Caco-2 (cell line): ENCODE data around the gene KCND3. TPM values are rescaled to one million over a fixed set of nuclear protein-coding genes. Genes with fewer than 3 reads are reported as not detected.

ENCODE experiments used
- BruUV-seq: library from RNA; stranded (reverse); fragments of 400-500 nt; replicated peaks from 2 replicates; lab custom pipeline; 2021; lab: Mats Ljungman, UMichigan
- CTCF ChIA-PET: fragments of 300-600 bp; sonication (Branson Sonifier 250); formaldehyde crosslinking; loops from one replicate; lab custom pipeline; 2022; ENCODE audit warnings: antibody characterized with exemption; lab: Charles Lee
- POLR2A ChIA-PET: fragments of 300-600 bp; sonication (Branson Sonifier 250); formaldehyde crosslinking; loops from one replicate; lab custom pipeline; 2022; ENCODE audit warnings: antibody characterized with exemption; lab: Charles Lee
- DNase-seq, 2 experiments: peaks; one replicate each; pipeline versions ENCODE4 v3.0.0 to v3.0.0-alpha.2; 2020 to 2022
- H3K27me3 ChIP-seq: replicated peaks from 2 replicates; pipeline ENCODE4 v1.6.0; 2011; ENCODE audit warnings: low read length; ENCODE audit not compliant: control insufficient read depth, insufficient read depth
- H3K36me3 ChIP-seq: 2 replicates; pipeline ENCODE4 v1.5.1; 2011; ENCODE audit warnings: low read length; ENCODE audit not compliant: control insufficient read depth, insufficient read depth
- H3K4me1 ChIP-seq: fragments of 250-450 bp; sonication (Bioruptor Pico); 2 replicates; pipeline ENCODE4 v1.5.1; 2020; ENCODE audit warnings: mild to moderate bottlenecking
- H3K4me3 ChIP-seq: 2 replicates; pipeline ENCODE4 v1.5.1; 2011; ENCODE audit warnings: low read depth, mild to moderate bottlenecking, control low read depth, low read length
- H3K9me3 ChIP-seq: fragments of 250-450 bp; sonication (Bioruptor Pico); 2 replicates; pipeline ENCODE4 v1.5.1; 2020; ENCODE audit warnings: mild to moderate bottlenecking, moderate library complexity
- H3K27ac Mint-ChIP-seq: one replicate; pipeline ENCODE4 v1.8.0; 2022; ENCODE audit warnings: mixed read lengths; ENCODE audit not compliant: unreplicated experiment
- H3K27me3 Mint-ChIP-seq: one replicate; pipeline ENCODE4 v1.8.0; 2022; ENCODE audit warnings: mixed read lengths; ENCODE audit not compliant: insufficient read depth, unreplicated experiment
- H3K36me3 Mint-ChIP-seq: one replicate; pipeline ENCODE4 v1.8.0; 2022; ENCODE audit warnings: mild to moderate bottlenecking, mixed read lengths; ENCODE audit not compliant: insufficient read depth, unreplicated experiment
- H3K4me1 Mint-ChIP-seq: one replicate; pipeline ENCODE4 v1.8.0; 2022; ENCODE audit warnings: low read depth, mixed read lengths; ENCODE audit not compliant: unreplicated experiment
- H3K4me3 Mint-ChIP-seq: one replicate; pipeline ENCODE4 v1.8.0; 2022; ENCODE audit warnings: mild to moderate bottlenecking, moderate library complexity, mixed read lengths; ENCODE audit not compliant: unreplicated experiment
- H3K9me3 Mint-ChIP-seq: one replicate; pipeline ENCODE4 v1.8.0; 2022; ENCODE audit warnings: mixed read lengths; ENCODE audit not compliant: unreplicated experiment
- intact Hi-C: fragments of 100-400 bp; cut with micrococcal nuclease; formaldehyde crosslinking; loops from one replicate; pipeline ENCODE4 v1.10.0; 2022; ENCODE audit not compliant: unreplicated experiment
- total RNA-seq: library from RNA; stranded (reverse); gene quantifications from 2 replicates; pipeline ENCODE4 v1.2.3, GENCODE V29; 2022
- TF ChIP-seq, protein P1 (sequence below), 2 experiments: fragments of 200-600 bp in 1 of 2; IDR thresholded peaks; 1 replicate in 1 of 2; 2 replicates in 1 of 2; pipeline versions ENCODE4 v1.5.1 to v1.8.0; 2011 to 2022; ENCODE audit warnings: antibody characterized with exemption in 1 of 2, control low read depth in 1 of 2, inconsistent platforms in 1 of 2, low read depth in 1 of 2, low read length in 1 of 2, mild to moderate bottlenecking in 1 of 2, moderate library complexity in 1 of 2; ENCODE audit not compliant: insufficient read depth in 1 of 2, severe bottlenecking in 1 of 2, unreplicated experiment in 1 of 2

KCND3 gene
- total RNA-seq, 1 experiment from 2014 or later, result 5.1 TPM

DNA sequence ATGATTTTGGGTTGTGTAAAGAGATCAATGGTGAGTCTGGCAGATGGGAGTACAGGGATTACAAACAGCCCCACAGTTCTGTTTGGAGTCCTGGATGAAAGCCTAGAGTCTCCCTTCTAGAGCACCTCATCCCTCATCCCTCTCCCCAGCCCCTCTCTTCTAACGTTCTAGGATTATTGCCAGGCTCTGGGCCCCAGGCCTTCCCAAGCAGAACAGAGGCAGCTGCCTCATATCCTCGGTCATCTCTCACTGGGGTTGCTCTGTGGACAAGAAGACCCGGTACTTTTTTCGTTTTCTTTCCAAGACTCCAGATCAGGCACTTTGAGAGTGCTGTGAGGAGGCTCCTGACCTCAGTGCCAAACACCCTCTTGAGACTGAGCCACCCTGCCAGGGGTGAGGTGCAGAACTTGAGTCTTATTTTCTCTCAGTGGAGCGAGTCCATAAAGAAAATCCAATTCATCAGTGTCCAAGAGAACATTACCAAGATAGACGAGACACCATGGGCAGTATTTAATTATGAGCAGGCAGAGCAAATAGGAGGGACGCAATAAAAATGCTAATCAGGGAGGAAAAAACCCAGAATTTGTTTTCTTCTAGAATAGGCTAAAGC, 17.1 kb upstream of the KCND3 start:
- CTCF ChIA-PET, result interaction anchor here (0.5 kb wide), 1 partner anchor 1449 kb away, joined by 4 read pairs; no protein-coding TSS in a partner anchor
- intact Hi-C loops, result no loop called here
- no peak overlapping the region for H3K27ac Mint-ChIP-seq
- H3K4me3 Mint-ChIP-seq, result no peak overlapping the region
- H3K4me1 ChIP-seq, result no peaks in the 10 kb centered on the region
- no peaks in the 10 kb centered on the region for H3K36me3 ChIP-seq
- H3K4me1 Mint-ChIP-seq, result no peaks in the 10 kb centered on the region
- H3K4me3 ChIP-seq, result no peak overlapping the region
- H3K27me3 Mint-ChIP-seq, result peaks cover 25% of the 10 kb centered on the region
- no peak for DNase-seq
- POLR2A ChIA-PET, result no interaction called here
- H3K9me3 ChIP-seq, result no peaks in the 10 kb centered on the region
- H3K9me3 Mint-ChIP-seq, result no peaks in the 10 kb centered on the region
- H3K36me3 Mint-ChIP-seq, result no peaks in the 10 kb centered on the region
- TF ChIP-seq, protein P1, sequence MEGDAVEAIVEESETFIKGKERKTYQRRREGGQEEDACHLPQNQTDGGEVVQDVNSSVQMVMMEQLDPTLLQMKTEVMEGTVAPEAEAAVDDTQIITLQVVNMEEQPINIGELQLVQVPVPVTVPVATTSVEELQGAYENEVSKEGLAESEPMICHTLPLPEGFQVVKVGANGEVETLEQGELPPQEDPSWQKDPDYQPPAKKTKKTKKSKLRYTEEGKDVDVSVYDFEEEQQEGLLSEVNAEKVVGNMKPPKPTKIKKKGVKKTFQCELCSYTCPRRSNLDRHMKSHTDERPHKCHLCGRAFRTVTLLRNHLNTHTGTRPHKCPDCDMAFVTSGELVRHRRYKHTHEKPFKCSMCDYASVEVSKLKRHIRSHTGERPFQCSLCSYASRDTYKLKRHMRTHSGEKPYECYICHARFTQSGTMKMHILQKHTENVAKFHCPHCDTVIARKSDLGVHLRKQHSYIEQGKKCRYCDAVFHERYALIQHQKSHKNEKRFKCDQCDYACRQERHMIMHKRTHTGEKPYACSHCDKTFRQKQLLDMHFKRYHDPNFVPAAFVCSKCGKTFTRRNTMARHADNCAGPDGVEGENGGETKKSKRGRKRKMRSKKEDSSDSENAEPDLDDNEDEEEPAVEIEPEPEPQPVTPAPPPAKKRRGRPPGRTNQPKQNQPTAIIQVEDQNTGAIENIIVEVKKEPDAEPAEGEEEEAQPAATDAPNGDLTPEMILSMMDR (IDR thresholded peaks at IDR 0.05; ENCODE audit: insufficient read depth in 1 of 2, low read depth in 1 of 2, low read length in 1 of 2, severe bottlenecking in 1 of 2, unreplicated experiment in 1 of 2), result no peak
- BruUV-seq, result no TSS peak
- H3K27me3 ChIP-seq, result no peaks in the 10 kb centered on the region

DNA sequence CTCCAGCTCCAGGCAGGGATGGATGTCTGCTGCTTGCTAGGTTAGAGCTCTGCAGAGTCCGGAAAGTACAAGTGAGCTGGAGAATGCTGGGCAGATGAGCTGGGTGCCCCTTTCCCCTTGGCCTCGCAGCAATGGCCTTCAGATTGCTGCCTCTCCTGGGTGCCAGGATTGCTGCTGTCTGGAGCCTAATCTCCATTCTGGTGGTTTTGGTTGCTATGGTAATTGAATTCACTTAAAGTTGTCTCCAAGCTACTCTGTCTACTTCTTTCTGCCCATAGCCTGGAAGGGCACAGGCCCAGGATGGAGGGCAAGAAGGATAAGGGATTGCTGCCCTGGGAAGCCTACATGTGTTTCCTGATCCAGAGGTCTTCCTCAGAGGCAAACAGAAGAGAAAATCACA, 14.6 kb upstream of the KCND3 start:
- no peaks in the 10 kb centered on the region for H3K4me1 Mint-ChIP-seq
- H3K4me3 ChIP-seq, result no peak overlapping the region
- no peak overlapping the region for H3K27ac Mint-ChIP-seq
- no peaks in the 10 kb centered on the region for H3K4me1 ChIP-seq
- H3K4me3 Mint-ChIP-seq, result no peak overlapping the region
- no peak for DNase-seq
- no peaks in the 10 kb centered on the region for H3K9me3 ChIP-seq
- H3K27me3 ChIP-seq, result 0 out of 2 replicates have a peak, but pooled peaks cover 1% of the 10 kb centered on the region
- no peaks in the 10 kb centered on the region for H3K9me3 Mint-ChIP-seq
- TF ChIP-seq, protein P1 (IDR thresholded peaks at IDR 0.05; ENCODE audit: insufficient read depth in 1 of 2, low read depth in 1 of 2, low read length in 1 of 2, severe bottlenecking in 1 of 2, unreplicated experiment in 1 of 2), result no peak
- ChIA-PET CTCF (no interaction called here), POLR2A (no interaction called here)
- no peaks in the 10 kb centered on the region for H3K36me3 Mint-ChIP-seq
- no TSS peak for BruUV-seq
- intact Hi-C loops, result no loop called here
- H3K27me3 Mint-ChIP-seq, result peaks cover 32% of the 10 kb centered on the region
- H3K36me3 ChIP-seq, result no peaks in the 10 kb centered on the region

DNA sequence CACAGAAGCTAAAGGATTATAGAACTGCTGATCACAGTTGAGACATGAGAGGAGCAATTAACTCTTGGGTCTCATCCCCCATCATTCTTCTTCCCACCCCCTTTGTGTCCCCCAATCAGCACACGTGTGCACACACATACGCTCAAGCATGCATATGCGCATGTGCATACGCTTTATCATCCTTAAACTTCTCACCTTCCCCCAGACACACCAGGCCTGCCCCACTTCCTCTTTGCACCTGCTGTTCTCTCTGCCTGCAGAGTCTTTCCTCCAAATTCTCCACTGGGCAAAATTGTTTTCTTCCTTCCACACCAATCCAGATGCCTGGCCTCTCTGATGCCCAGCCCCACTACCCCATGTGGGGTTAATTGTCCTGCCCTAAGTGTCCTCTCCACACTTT, 13.0 kb upstream of the KCND3 start:
- H3K4me3 ChIP-seq, result no peak overlapping the region
- Mint-ChIP-seq H3K36me3 (no peaks in the 10 kb centered on the region), H3K4me3 (no peak overlapping the region), H3K4me1 (no peaks in the 10 kb centered on the region), H3K9me3 (no peaks in the 10 kb centered on the region), H3K27me3 (peaks cover 31% of the 10 kb centered on the region), H3K27ac (no peak overlapping the region)
- no peak for DNase-seq
- H3K4me1 ChIP-seq, result no peaks in the 10 kb centered on the region
- ChIA-PET CTCF (no interaction called here), POLR2A (no interaction called here)
- intact Hi-C loops, result no loop called here
- no TSS peak for BruUV-seq
- 0 out of 2 replicates have a peak, but pooled peaks cover 1% of the 10 kb centered on the region for H3K27me3 ChIP-seq
- TF ChIP-seq, protein P1 (IDR thresholded peaks at IDR 0.05; ENCODE audit: insufficient read depth in 1 of 2, low read depth in 1 of 2, low read length in 1 of 2, severe bottlenecking in 1 of 2, unreplicated experiment in 1 of 2), result no peak
- no peaks in the 10 kb centered on the region for H3K36me3 ChIP-seq
- no peaks in the 10 kb centered on the region for H3K9me3 ChIP-seq
